K562 (cell line): ENCODE results near the gene TENM3. TPM values are rescaled to one million over a fixed set of nuclear protein-coding genes. Genes with fewer than 3 reads are reported as not detected.

ENCODE experiments used
- BACH1 ChIP-seq: fragments of 200-800 bp; sonication (Bioruptor generic); IDR thresholded peaks from 2 replicates; pipeline ENCODE4 v1.6.1; 2016; ENCODE audit warnings: missing genetic modification characterization, missing compliant biosample characterization
- KHSRP ChIP-seq: fragments of 450-650 bp; IDR thresholded peaks from 2 replicates; pipeline ENCODE4 v1.6.1; 2017
- KLF16 ChIP-seq: IDR thresholded peaks from 2 replicates; pipeline ENCODE4 v1.6.1; 2016; ENCODE audit warnings: antibody characterized with exemption
- MCM7 ChIP-seq, 2 experiments: fragments of 450-650 bp; IDR thresholded peaks; 2 replicates each; pipeline ENCODE4 v1.6.1; 2016 to 2018
- MEF2A ChIP-seq: IDR thresholded peaks from 2 replicates; pipeline ENCODE4 v1.6.1; 2011; ENCODE audit warnings: low read depth, mild to moderate bottlenecking, low read length, moderate library complexity; ENCODE audit not compliant: control insufficient read depth
- MEF2D ChIP-seq: conservative IDR thresholded peaks from 2 replicates; pipeline ENCODE4 v1.6.1; 2016; ENCODE audit warnings: low read depth, missing genetic modification characterization, missing compliant biosample characterization
- NR1H2 ChIP-seq: sonication (generic); formaldehyde crosslinking; IDR thresholded peaks from 2 replicates; pipeline ENCODE4 v1.4.0; 2020; ENCODE audit warnings: mild to moderate bottlenecking, missing genetic modification reagents
- SNIP1 ChIP-seq: fragments of 450-650 bp; IDR thresholded peaks from 2 replicates; pipeline ENCODE4 v1.7.1; 2017; ENCODE audit warnings: low read depth, mild to moderate bottlenecking
- ZNF197 ChIP-seq: fragments of 200-800 bp; sonication (Bioruptor generic); IDR thresholded peaks from 2 replicates; pipeline ENCODE4 v1.6.1; 2016; ENCODE audit warnings: low read depth, missing genetic modification characterization, missing compliant biosample characterization
- ZNF253 ChIP-seq: fragments of 250-450 bp; sonication (Bioruptor Pico); conservative IDR thresholded peaks from 2 replicates; pipeline ENCODE4 v1.6.1; 2021; ENCODE audit warnings: mild to moderate bottlenecking
- ZNF696 ChIP-seq: fragments of 250-450 bp; sonication (Bioruptor Pico); conservative IDR thresholded peaks from 2 replicates; pipeline ENCODE4 v1.4.0; 2020; ENCODE audit warnings: mild to moderate bottlenecking, moderate library complexity
- ZNF764 ChIP-seq: fragments of 250-450 bp; sonication (Bioruptor Pico); IDR thresholded peaks from 2 replicates; pipeline ENCODE4 v1.4.0; 2020; ENCODE audit warnings: low read depth, mild to moderate bottlenecking, moderate library complexity
- polyA plus RNA-seq, 8 experiments: library from polyadenylated mRNA; depleted of rRNA in 4 of 8; stranded (reverse) in 5 of 8; unstranded in 3 of 8; fragments of >200 nt; fragmentation: Nextera tagmentation in 2 of 8; fragmentation: Illumina TruSeq in 1 of 8; extraction: Ambion mirVana in 2 of 8; extraction: Trizol in 1 of 8; gene quantifications; 2 replicates each; pipeline versions ENCODE4 v1.2.1 to v1.2.3, GENCODE V29; 2011 to 2014; ENCODE audit warnings: inconsistent platforms in 1 of 8, missing spikeins in 1 of 8
- total RNA-seq, 7 experiments: library from RNA; depleted of rRNA in 6 of 7; stranded (reverse); fragments of >200 nt in 6 of 7; fragmentation: Illumina TruSeq in 2 of 7; extraction: Trizol in 2 of 7; gene quantifications; 2 replicates each; pipeline versions ENCODE4 v1.2.1 to v1.2.3, GENCODE V29; 2011 to 2021; ENCODE audit warnings: low replicate concordance in 1 of 7
- TF ChIP-seq, protein P1 (sequence below): fragments of 250-450 bp; sonication (Bioruptor Pico); IDR thresholded peaks from 2 replicates; pipeline ENCODE4 v1.4.0; 2020; ENCODE audit warnings: borderline replicate concordance
- TF ChIP-seq, protein P2 (sequence below): fragments of 450-650 bp; IDR thresholded peaks from 2 replicates; pipeline ENCODE4 v1.6.1; 2016
- TF ChIP-seq, protein P3 (sequence below): fragments of 450-650 bp; IDR thresholded peaks from 2 replicates; pipeline ENCODE4 v1.6.1; 2016; ENCODE audit warnings: low read depth, mild to moderate bottlenecking, moderate library complexity

Gene TENM3
- total and polyA plus RNA-seq, 9 of the 15 experiments (the other 6 are each of a cell fraction or from before 2014, with no cell fraction given): 0.01 to 0.02 TPM; not detected in 7

DNA sequence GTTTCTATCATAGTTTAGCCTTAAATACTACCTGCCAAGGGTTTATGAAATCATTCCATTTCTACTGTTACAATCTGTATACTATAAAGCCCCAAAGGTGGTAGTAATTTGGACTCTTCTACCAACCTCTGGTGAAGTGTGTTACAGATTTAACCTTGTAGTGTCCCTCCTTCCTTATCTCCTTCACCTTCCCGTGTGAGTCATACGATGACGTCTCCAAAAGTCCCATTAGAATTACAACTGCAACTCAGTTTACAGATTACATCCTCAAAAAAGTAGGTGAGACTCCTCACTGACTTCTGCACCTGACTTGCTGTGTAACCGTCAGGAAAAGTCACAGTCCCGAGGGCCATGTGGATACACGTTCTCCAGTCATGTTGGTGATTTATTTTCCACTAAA, 455.0 kb downstream of the TENM3 start (continued):
- no peak for TF ChIP-seq MCM7 (IDR thresholded peaks at IDR 0.05)
- TF ChIP-seq, protein P1, sequence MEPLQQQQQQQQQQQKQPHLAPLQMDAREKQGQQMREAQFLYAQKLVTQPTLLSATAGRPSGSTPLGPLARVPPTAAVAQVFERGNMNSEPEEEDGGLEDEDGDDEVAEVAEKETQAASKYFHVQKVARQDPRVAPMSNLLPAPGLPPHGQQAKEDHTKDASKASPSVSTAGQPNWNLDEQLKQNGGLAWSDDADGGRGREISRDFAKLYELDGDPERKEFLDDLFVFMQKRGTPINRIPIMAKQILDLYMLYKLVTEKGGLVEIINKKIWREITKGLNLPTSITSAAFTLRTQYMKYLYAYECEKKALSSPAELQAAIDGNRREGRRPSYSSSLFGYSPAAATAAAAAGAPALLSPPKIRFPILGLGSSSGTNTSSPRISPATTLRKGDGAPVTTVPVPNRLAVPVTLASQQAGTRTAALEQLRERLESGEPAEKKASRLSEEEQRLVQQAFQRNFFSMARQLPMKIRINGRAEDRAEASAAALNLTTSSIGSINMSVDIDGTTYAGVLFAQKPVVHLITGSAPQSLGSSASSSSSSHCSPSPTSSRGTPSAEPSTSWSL (CRISPR knock-in tag): no peak
- TF ChIP-seq ZNF197 (CRISPR knock-in tag): no peak
- no peak for TF ChIP-seq MEF2D (tag)
- TF ChIP-seq KLF16: no peak
- TF ChIP-seq BACH1 (tag): no peak
- no peak for TF ChIP-seq ZNF764 (CRISPR knock-in tag)
- TF ChIP-seq ZNF696 (CRISPR knock-in tag): no peak
- TF ChIP-seq ZNF253: no peak
- TF ChIP-seq MEF2A: no peak
- no peak for TF ChIP-seq SNIP1
- TF ChIP-seq, protein P2, sequence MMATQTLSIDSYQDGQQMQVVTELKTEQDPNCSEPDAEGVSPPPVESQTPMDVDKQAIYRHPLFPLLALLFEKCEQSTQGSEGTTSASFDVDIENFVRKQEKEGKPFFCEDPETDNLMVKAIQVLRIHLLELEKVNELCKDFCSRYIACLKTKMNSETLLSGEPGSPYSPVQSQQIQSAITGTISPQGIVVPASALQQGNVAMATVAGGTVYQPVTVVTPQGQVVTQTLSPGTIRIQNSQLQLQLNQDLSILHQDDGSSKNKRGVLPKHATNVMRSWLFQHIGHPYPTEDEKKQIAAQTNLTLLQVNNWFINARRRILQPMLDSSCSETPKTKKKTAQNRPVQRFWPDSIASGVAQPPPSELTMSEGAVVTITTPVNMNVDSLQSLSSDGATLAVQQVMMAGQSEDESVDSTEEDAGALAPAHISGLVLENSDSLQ: no peak
- no peak for TF ChIP-seq KHSRP
- TF ChIP-seq, protein P3, sequence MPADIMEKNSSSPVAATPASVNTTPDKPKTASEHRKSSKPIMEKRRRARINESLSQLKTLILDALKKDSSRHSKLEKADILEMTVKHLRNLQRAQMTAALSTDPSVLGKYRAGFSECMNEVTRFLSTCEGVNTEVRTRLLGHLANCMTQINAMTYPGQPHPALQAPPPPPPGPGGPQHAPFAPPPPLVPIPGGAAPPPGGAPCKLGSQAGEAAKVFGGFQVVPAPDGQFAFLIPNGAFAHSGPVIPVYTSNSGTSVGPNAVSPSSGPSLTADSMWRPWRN: no peak
- no peak for TF ChIP-seq NR1H2
